ENCODE data around the gene FYN. TPM values are rescaled to one million over a fixed set of nuclear protein-coding genes. Genes with fewer than 3 reads are reported as not detected.

Gene FYN
- polyA plus RNA-seq, 3 donors = 88.4 to 149 (median 114) TPM

- no peak overlapping the region for H3K4me3 ChIP-seq (replicated peaks in 1 of 3; ENCODE audit: low read depth in 2 of 3, low read length in 3 of 3)
- no peak for DNase-seq
- H3K9me3 ChIP-seq (replicated peaks in 1 of 2; ENCODE audit: control insufficient read depth in 1 of 2, insufficient read depth in 1 of 2, low read length in 2 of 2) = no peaks in the 10 kb centered on the region
- peaks cover 0 to 14% of the 10 kb centered on the region in 2 donors for H3K36me3 ChIP-seq (replicated peaks in 1 of 2; ENCODE audit: control insufficient read depth in 1 of 2, insufficient read depth in 2 of 2, low read length in 2 of 2)
- H3K27ac ChIP-seq (ENCODE audit: low read depth in 1 of 2, low read length in 2 of 2) = no peak overlapping the region
- no peak overlapping the region for H2AFZ ChIP-seq (ENCODE audit: insufficient read depth, low read depth, low read length, poor library complexity, severe bottlenecking)
- intact Hi-C loops (cut with micrococcal nuclease) = no loop called here
- no peaks in the 10 kb centered on the region for H3K27me3 ChIP-seq (ENCODE audit: control insufficient read depth in 2 of 2, insufficient read depth in 2 of 2, low read length in 2 of 2)
- no peak overlapping the region for H3K27ac Mint-ChIP-seq
- peaks cover 46% of the 10 kb centered on the region in 2 donors for H3K4me1 ChIP-seq (ENCODE audit: control insufficient read depth in 1 of 2, insufficient read depth in 2 of 2, low read length in 2 of 2)
- no peaks in the 10 kb centered on the region for H3K27me3 Mint-ChIP-seq (ENCODE audit: low read depth in 3 of 3)
- no peak overlapping the region for H3K4me2 ChIP-seq (replicated peaks; ENCODE audit: extremely low read depth, low read length, poor library complexity, severe bottlenecking)
- H3K4me1 Mint-ChIP-seq = peaks cover 54% of the 10 kb centered on the region
- no peaks in the 10 kb centered on the region for H3K9me3 Mint-ChIP-seq
- H3K79me2 ChIP-seq (ENCODE audit: insufficient read depth, low read length) = peaks cover 70% of the 10 kb centered on the region
- TF ChIP-seq, protein P1, sequence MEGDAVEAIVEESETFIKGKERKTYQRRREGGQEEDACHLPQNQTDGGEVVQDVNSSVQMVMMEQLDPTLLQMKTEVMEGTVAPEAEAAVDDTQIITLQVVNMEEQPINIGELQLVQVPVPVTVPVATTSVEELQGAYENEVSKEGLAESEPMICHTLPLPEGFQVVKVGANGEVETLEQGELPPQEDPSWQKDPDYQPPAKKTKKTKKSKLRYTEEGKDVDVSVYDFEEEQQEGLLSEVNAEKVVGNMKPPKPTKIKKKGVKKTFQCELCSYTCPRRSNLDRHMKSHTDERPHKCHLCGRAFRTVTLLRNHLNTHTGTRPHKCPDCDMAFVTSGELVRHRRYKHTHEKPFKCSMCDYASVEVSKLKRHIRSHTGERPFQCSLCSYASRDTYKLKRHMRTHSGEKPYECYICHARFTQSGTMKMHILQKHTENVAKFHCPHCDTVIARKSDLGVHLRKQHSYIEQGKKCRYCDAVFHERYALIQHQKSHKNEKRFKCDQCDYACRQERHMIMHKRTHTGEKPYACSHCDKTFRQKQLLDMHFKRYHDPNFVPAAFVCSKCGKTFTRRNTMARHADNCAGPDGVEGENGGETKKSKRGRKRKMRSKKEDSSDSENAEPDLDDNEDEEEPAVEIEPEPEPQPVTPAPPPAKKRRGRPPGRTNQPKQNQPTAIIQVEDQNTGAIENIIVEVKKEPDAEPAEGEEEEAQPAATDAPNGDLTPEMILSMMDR (IDR thresholded peaks at IDR 0.05) = no peak
- 100% methylated on average over 2 of the region's 5 CpGs for WGBS (ENCODE audit: insufficient coverage)
- peaks cover 27 to 33% of the 10 kb centered on the region in 2 donors for H3K36me3 Mint-ChIP-seq
- peaks cover 99% of the 10 kb centered on the region for H4K20me1 ChIP-seq (ENCODE audit: insufficient read depth, low read length)
- H3K4me3 Mint-ChIP-seq = no peak overlapping the region
- no peak overlapping the region for H3K9ac ChIP-seq (ENCODE audit: insufficient read depth, low read length, poor library complexity, severe bottlenecking)
Measured at GRCh38 chr6:111727041-111727440, 146.2 kb downstream of the FYN start.

DNA sequence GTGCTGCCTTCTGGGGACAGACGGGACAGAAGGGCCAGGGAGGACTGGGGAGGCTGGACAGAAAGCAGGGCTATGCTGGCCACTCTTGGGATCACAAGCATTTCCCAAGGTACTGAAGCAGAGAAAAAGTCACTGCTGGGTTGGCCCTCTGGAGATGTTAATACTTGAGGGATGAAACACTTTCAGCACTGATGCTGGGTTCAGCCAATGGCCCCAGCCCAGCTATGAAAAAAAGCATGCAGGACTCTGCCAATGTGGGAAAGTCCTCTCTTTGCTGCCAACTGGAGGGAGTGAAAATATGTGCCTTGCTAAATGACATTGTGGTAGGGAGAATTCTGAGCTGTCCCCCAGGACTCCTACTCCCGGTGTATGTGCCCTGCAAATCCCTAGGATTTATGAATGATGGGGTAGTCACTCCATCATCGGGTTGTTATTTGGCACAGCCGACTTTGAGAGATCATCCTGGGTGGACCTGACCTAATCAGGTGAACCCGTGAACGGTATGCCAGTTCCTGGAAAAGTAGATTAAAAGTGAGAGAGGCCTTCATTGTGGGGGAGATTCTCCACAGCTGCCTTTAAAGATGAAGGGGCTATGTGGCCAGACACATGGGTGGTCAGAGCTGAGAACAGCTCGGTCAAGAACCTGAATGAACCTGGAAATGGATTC, 147.7 kb downstream of the FYN start:
- peaks cover 78% of the 10 kb centered on the region for H3K79me2 ChIP-seq (ENCODE audit: insufficient read depth, low read length)
- H3K4me3 ChIP-seq (replicated peaks in 1 of 3; ENCODE audit: low read depth in 2 of 3, low read length in 3 of 3) = no peak overlapping the region
- H3K36me3 ChIP-seq (replicated peaks in 1 of 2; ENCODE audit: control insufficient read depth in 1 of 2, insufficient read depth in 2 of 2, low read length in 2 of 2) = peaks cover 0 to 14% of the 10 kb centered on the region in 2 donors
- H3K27me3 ChIP-seq (ENCODE audit: control insufficient read depth in 2 of 2, insufficient read depth in 2 of 2, low read length in 2 of 2) = no peaks in the 10 kb centered on the region
- no peaks in the 10 kb centered on the region for H3K9me3 ChIP-seq (replicated peaks in 1 of 2; ENCODE audit: control insufficient read depth in 1 of 2, insufficient read depth in 1 of 2, low read length in 2 of 2)
- peaks cover 45% of the 10 kb centered on the region for H3K4me1 Mint-ChIP-seq
- peak overlapping the region in 1 of 2 donors; percentile 62 for H3K27ac ChIP-seq (ENCODE audit: low read depth in 1 of 2, low read length in 2 of 2)
- TF ChIP-seq, protein P1 (IDR thresholded peaks at IDR 0.05) = no peak
- no peak overlapping the region for H3K9ac ChIP-seq (ENCODE audit: insufficient read depth, low read length, poor library complexity, severe bottlenecking)
- no peaks in the 10 kb centered on the region for H3K27me3 Mint-ChIP-seq (ENCODE audit: low read depth in 3 of 3)
- peak overlapping the region in 6 of 7 donors; percentile 9 to 86 (median 65) for H3K27ac Mint-ChIP-seq
- peaks cover 0 to 2% (median 0%) of the 10 kb centered on the region in 7 donors for H3K9me3 Mint-ChIP-seq
- no peak overlapping the region for H3K4me2 ChIP-seq (replicated peaks; ENCODE audit: extremely low read depth, low read length, poor library complexity, severe bottlenecking)
- no peak overlapping the region for H2AFZ ChIP-seq (ENCODE audit: insufficient read depth, low read depth, low read length, poor library complexity, severe bottlenecking)
- WGBS (ENCODE audit: insufficient coverage) = 98% methylated on average over 7 of the region's 7 CpGs
- intact Hi-C loops (cut with micrococcal nuclease) = no loop called here
- peaks cover 99% of the 10 kb centered on the region for H4K20me1 ChIP-seq (ENCODE audit: insufficient read depth, low read length)
- no peak for DNase-seq
- H3K4me1 ChIP-seq (ENCODE audit: control insufficient read depth in 1 of 2, insufficient read depth in 2 of 2, low read length in 2 of 2) = peaks cover 35 to 37% of the 10 kb centered on the region in 2 donors
- no peak overlapping the region for H3K4me3 Mint-ChIP-seq
- peaks cover 22 to 32% of the 10 kb centered on the region in 2 donors for H3K36me3 Mint-ChIP-seq

Measured in CD14-positive monocyte (primary cell).